Heart right ventricle (tissue), 16 donors: ENCODE results near the gene RARB. TPM values are rescaled to one million over a fixed set of nuclear protein-coding genes. Genes with fewer than 3 reads are reported as not detected.

Experiments
- ATAC-seq, 8 donors: fragments of 200-7000 bp; cut with Tn5 transposase; one replicate each; pipeline ENCODE4 v1.9.1; 2020; ENCODE audit warnings: mild to moderate bottlenecking in 8 of 8, moderate library complexity in 8 of 8, moderate number of reproducible peaks in 1 of 8
- DNase-seq, 2 donors: peaks; one replicate each; pipeline ENCODE4 v3.0.0-alpha.2; 2020
- H3K27ac ChIP-seq, 10 donors: fragments of 200-600 bp; sonication (generic) in 2 of 10; one replicate each; pipeline versions ENCODE4 v1.5.0 to v1.8.0; 2020 to 2022; ENCODE audit warnings: mild to moderate bottlenecking in 3 of 10
- H3K27me3 ChIP-seq, 7 donors: fragments of 200-600 bp; one replicate each; pipeline ENCODE4 v1.8.0; 2021 to 2022; ENCODE audit warnings: mild to moderate bottlenecking in 2 of 7
- H3K36me3 ChIP-seq, 9 donors: fragments of 200-600 bp; sonication (generic) in 1 of 9; one replicate each; pipeline versions ENCODE4 v1.5.0 to v1.8.0; 2020 to 2022; ENCODE audit warnings: mild to moderate bottlenecking in 2 of 9
- H3K4me1 ChIP-seq, 9 donors: fragments of 200-600 bp; sonication (generic) in 1 of 9; one replicate each; pipeline versions ENCODE4 v1.5.0 to v1.8.0; 2020 to 2022; ENCODE audit warnings: mild to moderate bottlenecking in 4 of 9
- H3K4me3 ChIP-seq, 10 donors: fragments of 200-600 bp; sonication (generic) in 2 of 10; one replicate each; pipeline versions ENCODE4 v1.5.0 to v1.8.0; 2020 to 2022; ENCODE audit warnings: mild to moderate bottlenecking in 7 of 10, moderate library complexity in 2 of 10
- H3K9me3 ChIP-seq, 11 donors: fragments of 200-600 bp in 10 of 11; sonication (generic) in 2 of 11; one replicate each; pipeline versions ENCODE4 v1.5.0 to v1.8.0; 2013 to 2022; ENCODE audit warnings: mild to moderate bottlenecking in 2 of 11, control low read depth in 1 of 11, moderate library complexity in 1 of 11
- WGBS, 2 donors: extraction: QIAGEN DNeasy Blood & Tissue Kit; methylation state at CpG; one replicate each; pipeline ENCODE4 v1.1.7; 2013; ENCODE audit warnings: inconsistent platforms in 1 of 2; 5-methylcytosine and 5-hydroxymethylcytosine counted together
- intact Hi-C, 10 donors: fragments of 100-400 bp; cut with DNase I; formaldehyde crosslinking; loops; one replicate each; pipeline versions ENCODE4 v1.11.1 to v1.14.2; 2022
- polyA plus RNA-seq, 2 donors: library from polyadenylated mRNA; stranded (reverse); fragments of 200-250 nt; gene quantifications; one replicate each; pipeline ENCODE4 v1.2.3, GENCODE V29; 2013
- total RNA-seq, 10 donors: library from RNA; stranded (reverse); fragmentation: NEBNext Ultra II Directional in 3 of 10; extraction: Animal tissue kit (Norgen Biotek cat#: 25700) in 3 of 10; gene quantifications; one replicate each; pipeline versions ENCODE4 v1.2.1 to v1.2.4, GENCODE V29; 2021 to 2023
- TF ChIP-seq, protein P1 (sequence below), 9 donors: fragments of 200-600 bp; sonication (generic) in 2 of 9; IDR thresholded peaks; one replicate each; pipeline versions ENCODE4 v1.5.0 to v1.8.0; 2021 to 2022; ENCODE audit warnings: antibody characterized with exemption in 9 of 9, mild to moderate bottlenecking in 5 of 9, moderate library complexity in 1 of 9
- donor health status: Arrhythmogenic right ventricular cardiomyopathy.
- donor health status: ischemic (EF 13 %, LVEDD 7.1; RV severe dilation, severe dysfunction).
- donor health status: healthy with polysubstance abuse.
- donor health status: DM: no; HTN: yes; CAD: no.
- donor health status: DM: no; HTN: no; CAD: no.
- donor health status: ischemic (EF 25% LVEDD 6.9; RV normal size, moderate dysfunction).
- donor health status: ischemic (EF 25% LVEDD 5.7; RV mildly dilated, moderate dysfunction).
- donor health status: healthy.
- donor health status: DM: yes; HTN: yes; CAD: no.
- donor health status: Ischemic cardiomyopathy.
- donor health status: ischemic (EF 35%, LVEDD 5.7; RV mildly dilated, moderate dysfunction).
- donor health status: nonischemic (EF 11% LVEDD 7.7; RV severe dilation, severe dysfunction).
- donor health status: DM: yes; HTN: yes; CAD: no.
- donor health status: PGD.
- donor health status: ischemic (EF 29% LVEDD 5.4; RV normal size, mild dysfunction).
- donor health status: nonischemic (EF 23%, LVEDD 6.1; RV moderate dilation, normal function).

The RARB gene
- total and polyA plus RNA-seq, 12 donors: 3.6 to 23.2 (median 17.8) TPM

DNA sequence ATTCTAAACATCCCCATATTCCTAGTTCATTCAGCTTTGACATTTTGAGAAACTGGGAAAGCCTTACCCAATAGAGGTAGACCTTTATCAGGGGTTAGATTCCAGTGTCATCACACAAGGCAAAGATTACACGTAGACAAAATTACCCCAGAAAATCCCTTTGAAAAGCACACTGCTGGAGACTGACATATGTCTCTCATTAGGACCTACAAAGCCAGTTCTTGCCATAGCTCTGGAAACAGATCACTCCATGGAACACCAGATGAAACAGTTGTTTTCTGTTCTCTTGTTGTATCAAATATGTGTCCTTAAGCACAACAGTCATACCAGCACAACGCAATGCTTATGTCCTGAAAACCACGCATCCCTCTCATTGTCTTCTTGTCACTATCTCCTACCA is 44.7 kb downstream of the RARB start:
- Histone ChIP-seq H3K36me3 (no peaks in the 10 kb centered on the region), H3K4me3 (no peak overlapping the region), H3K4me1 (peaks cover 13 to 90% (median 71%) of the 10 kb centered on the region in 9 donors), H3K27me3 (no peaks in the 10 kb centered on the region), H3K27ac (peak overlapping the region in 4 of 10 donors; percentile 46 to 85 (median 71)), H3K9me3 (no peaks in the 10 kb centered on the region)
- ATAC-seq (no peak), DNase-seq (no peak)
- WGBS, 2 donors: 81 to 82% methylated on average over 3 of the region's 3 CpGs
- intact Hi-C loops: loop anchor here in 2 of 10 donors (5.0 kb wide), 2 partner anchors 40 to 85 kb away; no protein-coding TSS in a partner anchor
- TF ChIP-seq, protein P1, sequence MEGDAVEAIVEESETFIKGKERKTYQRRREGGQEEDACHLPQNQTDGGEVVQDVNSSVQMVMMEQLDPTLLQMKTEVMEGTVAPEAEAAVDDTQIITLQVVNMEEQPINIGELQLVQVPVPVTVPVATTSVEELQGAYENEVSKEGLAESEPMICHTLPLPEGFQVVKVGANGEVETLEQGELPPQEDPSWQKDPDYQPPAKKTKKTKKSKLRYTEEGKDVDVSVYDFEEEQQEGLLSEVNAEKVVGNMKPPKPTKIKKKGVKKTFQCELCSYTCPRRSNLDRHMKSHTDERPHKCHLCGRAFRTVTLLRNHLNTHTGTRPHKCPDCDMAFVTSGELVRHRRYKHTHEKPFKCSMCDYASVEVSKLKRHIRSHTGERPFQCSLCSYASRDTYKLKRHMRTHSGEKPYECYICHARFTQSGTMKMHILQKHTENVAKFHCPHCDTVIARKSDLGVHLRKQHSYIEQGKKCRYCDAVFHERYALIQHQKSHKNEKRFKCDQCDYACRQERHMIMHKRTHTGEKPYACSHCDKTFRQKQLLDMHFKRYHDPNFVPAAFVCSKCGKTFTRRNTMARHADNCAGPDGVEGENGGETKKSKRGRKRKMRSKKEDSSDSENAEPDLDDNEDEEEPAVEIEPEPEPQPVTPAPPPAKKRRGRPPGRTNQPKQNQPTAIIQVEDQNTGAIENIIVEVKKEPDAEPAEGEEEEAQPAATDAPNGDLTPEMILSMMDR (IDR thresholded peaks at IDR 0.05): no peak

GRCh38 chr3:25473246-25473645 is 45.2 kb downstream of the RARB start:
- Histone ChIP-seq H3K4me1 (peaks cover 13 to 90% (median 67%) of the 10 kb centered on the region in 9 donors), H3K4me3 (no peak overlapping the region), H3K27me3 (no peaks in the 10 kb centered on the region), H3K27ac (peak overlapping the region in 6 of 10 donors; percentile 4 to 85 (median 56)), H3K36me3 (no peaks in the 10 kb centered on the region), H3K9me3 (no peaks in the 10 kb centered on the region)
- WGBS, 2 donors: 41 to 55% methylated on average over 2 of the region's 2 CpGs
- DNase-seq: no peak
- TF ChIP-seq, protein P1 (IDR thresholded peaks at IDR 0.05): no peak
- intact Hi-C loops: loop anchor here in 2 of 10 donors (5.0 kb wide), 2 partner anchors 41 to 84 kb away; no protein-coding TSS in a partner anchor
- no peak for ATAC-seq

- Histone ChIP-seq H3K9me3 (no peaks in the 10 kb centered on the region), H3K4me3 (no peak overlapping the region), H3K4me1 (peaks cover 13 to 90% (median 66%) of the 10 kb centered on the region in 9 donors), H3K27me3 (no peaks in the 10 kb centered on the region), H3K36me3 (no peaks in the 10 kb centered on the region), H3K27ac (peak overlapping the region in 5 of 10 donors; percentile 39 to 85 (median 65))
- no peak for DNase-seq
- 69 to 86% methylated on average over 1 of the region's 1 CpG for WGBS, 2 donors
- TF ChIP-seq, protein P1 (IDR thresholded peaks at IDR 0.05): no peak
- intact Hi-C loops: loop anchor here in 2 of 10 donors (5.0 kb wide), 2 partner anchors 42 to 83 kb away; no protein-coding TSS in a partner anchor
- peak in 6 of 8 donors; percentile 15 to 47 (median 30) for ATAC-seq
Observed at GRCh38 chr3:25474052-25474451, 46.0 kb downstream of the RARB start.

DNA sequence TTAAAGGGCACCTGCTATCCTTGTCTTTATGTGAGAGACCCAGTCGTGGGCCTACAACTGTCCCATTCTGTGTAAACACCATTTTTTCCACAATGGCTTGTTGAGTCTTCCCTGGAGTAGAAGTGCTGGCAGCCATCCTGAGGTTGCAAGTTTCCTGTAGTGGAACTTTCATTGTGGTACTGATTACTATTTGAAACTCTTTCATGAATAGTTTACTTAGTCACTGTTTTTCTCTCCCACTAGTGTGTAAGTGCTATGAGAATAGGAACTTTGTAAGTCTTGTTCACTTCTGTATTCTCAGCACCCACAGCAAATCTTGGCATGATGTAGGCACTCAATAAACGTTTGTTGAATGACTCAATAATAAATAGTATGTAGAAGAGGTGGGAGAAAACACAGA is 48.6 kb downstream of the RARB start:
- DNase-seq: peak in 1 of 2 donors; percentile 23
- TF ChIP-seq, protein P1 (IDR thresholded peaks at IDR 0.05): no peak
- Histone ChIP-seq H3K4me1 (peaks cover 12 to 90% (median 62%) of the 10 kb centered on the region in 9 donors), H3K36me3 (no peaks in the 10 kb centered on the region), H3K4me3 (no peak overlapping the region), H3K27ac (no peak overlapping the region), H3K9me3 (no peaks in the 10 kb centered on the region), H3K27me3 (no peaks in the 10 kb centered on the region)
- no peak for ATAC-seq
- intact Hi-C loops: no loop called here
- WGBS, 2 donors: 25 to 35% methylated on average over 2 of the region's 2 CpGs
